GM18520 (cell line): ENCODE measurements around the gene TMEM25.

ENCODE experiments used
- ATAC-seq: cut with Tn5 transposase; IDR thresholded peaks from one replicate; pipeline ENCODE4 v1.9.1; 2021; ENCODE audit not compliant: unreplicated experiment

TMEM25 gene

DNA sequence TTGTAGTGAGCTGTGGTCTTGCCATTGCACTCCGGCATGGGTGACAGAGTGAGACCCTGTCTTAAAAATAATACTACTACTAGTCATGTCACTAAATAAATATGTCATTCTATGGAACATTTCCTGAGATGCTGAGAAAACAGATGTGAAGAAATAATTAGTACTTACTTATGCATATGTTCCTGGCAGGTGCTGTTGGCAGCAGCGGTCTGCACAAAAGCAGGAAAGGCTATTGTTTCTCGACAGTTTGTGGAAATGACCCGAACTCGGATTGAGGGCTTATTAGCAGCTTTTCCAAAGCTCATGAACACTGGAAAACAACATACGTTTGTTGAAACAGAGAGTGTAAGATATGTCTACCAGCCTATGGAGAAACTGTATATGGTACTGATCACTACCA is 50.1 kb downstream of the TMEM25 start:
- no peak for ATAC-seq
